Measurements from ENCODE around the gene RHEX. TPM values are rescaled to one million over a fixed set of nuclear protein-coding genes. Genes with fewer than 3 reads are reported as not detected.

RHEX gene
- polyA plus RNA-seq, 1 of the 3 experiments (the other 2 are of a cell fraction): not detected

DNA sequence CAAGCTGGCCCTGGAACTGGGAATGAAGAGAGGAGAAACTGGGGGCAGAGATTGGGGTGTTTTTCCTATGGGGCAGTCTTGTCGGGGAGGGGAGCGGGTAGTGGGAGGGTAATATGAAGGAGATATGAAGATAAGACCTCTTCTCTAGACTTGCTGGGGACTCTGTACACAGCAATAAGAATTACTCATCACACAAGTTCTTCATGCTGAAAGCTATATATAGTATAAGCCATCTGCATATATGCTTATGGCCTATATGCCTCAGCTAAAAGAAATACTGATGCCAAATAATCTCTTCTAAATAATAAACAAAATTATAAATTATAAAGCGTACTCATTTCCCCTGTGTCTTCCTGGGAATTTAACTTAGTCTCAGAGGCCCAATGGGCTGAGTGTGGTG is 7.9 kb downstream of the RHEX start (continued):
- TF ChIP-seq, protein P1, sequence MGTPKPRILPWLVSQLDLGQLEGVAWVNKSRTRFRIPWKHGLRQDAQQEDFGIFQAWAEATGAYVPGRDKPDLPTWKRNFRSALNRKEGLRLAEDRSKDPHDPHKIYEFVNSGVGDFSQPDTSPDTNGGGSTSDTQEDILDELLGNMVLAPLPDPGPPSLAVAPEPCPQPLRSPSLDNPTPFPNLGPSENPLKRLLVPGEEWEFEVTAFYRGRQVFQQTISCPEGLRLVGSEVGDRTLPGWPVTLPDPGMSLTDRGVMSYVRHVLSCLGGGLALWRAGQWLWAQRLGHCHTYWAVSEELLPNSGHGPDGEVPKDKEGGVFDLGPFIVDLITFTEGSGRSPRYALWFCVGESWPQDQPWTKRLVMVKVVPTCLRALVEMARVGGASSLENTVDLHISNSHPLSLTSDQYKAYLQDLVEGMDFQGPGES (IDR thresholded peaks at IDR 0.05; ENCODE audit: low read depth, low read length): no peak
- TF ChIP-seq TAF1 (IDR thresholded peaks at IDR 0.05; ENCODE audit: borderline replicate concordance, low read depth, low read length) (no peak), NFIC (IDR thresholded peaks at IDR 0.05; ENCODE audit: borderline replicate concordance) (no peak), RFX5 (IDR thresholded peaks at IDR 0.05; ENCODE audit: low read length) (no peak), SMC3 (IDR thresholded peaks at IDR 0.05; ENCODE audit: low read depth, low read length) (no peak)
- TF ChIP-seq, protein P2, sequence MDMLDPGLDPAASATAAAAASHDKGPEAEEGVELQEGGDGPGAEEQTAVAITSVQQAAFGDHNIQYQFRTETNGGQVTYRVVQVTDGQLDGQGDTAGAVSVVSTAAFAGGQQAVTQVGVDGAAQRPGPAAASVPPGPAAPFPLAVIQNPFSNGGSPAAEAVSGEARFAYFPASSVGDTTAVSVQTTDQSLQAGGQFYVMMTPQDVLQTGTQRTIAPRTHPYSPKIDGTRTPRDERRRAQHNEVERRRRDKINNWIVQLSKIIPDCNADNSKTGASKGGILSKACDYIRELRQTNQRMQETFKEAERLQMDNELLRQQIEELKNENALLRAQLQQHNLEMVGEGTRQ (IDR thresholded peaks at IDR 0.05; ENCODE audit: borderline replicate concordance, low read depth, low read length): no peak
- TF ChIP-seq, protein P3, sequence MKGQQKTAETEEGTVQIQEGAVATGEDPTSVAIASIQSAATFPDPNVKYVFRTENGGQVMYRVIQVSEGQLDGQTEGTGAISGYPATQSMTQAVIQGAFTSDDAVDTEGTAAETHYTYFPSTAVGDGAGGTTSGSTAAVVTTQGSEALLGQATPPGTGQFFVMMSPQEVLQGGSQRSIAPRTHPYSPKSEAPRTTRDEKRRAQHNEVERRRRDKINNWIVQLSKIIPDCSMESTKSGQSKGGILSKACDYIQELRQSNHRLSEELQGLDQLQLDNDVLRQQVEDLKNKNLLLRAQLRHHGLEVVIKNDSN (IDR thresholded peaks at IDR 0.05; ENCODE audit: borderline replicate concordance, low read depth): no peak
- TF ChIP-seq, protein P4, sequence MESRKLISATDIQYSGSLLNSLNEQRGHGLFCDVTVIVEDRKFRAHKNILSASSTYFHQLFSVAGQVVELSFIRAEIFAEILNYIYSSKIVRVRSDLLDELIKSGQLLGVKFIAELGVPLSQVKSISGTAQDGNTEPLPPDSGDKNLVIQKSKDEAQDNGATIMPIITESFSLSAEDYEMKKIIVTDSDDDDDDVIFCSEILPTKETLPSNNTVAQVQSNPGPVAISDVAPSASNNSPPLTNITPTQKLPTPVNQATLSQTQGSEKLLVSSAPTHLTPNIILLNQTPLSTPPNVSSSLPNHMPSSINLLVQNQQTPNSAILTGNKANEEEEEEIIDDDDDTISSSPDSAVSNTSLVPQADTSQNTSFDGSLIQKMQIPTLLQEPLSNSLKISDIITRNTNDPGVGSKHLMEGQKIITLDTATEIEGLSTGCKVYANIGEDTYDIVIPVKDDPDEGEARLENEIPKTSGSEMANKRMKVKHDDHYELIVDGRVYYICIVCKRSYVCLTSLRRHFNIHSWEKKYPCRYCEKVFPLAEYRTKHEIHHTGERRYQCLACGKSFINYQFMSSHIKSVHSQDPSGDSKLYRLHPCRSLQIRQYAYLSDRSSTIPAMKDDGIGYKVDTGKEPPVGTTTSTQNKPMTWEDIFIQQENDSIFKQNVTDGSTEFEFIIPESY (IDR thresholded peaks at IDR 0.05; ENCODE audit: borderline replicate concordance, low read depth): no peak

DNA sequence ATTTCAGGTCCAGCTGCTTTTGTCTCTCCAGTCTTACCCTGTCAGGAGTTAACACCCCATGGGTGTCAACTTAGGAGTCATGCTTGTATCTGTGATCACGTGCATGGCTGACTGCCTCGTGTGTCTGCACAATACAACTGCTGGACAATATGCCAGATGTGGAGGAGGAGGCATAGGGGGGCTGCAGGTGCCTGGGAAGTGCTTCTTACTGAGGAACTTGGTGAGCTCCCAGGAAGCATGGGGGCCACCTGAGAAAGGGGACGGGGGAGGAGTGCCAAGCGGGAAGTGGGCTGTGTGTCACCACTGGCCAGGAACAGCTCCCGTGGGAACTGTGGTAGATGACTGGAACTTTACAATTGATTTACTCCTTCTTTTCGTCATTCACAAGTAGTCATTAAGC is 9.5 kb downstream of the RHEX start:
- Histone ChIP-seq H3K4me1 (ENCODE audit: control insufficient read depth in 1 of 2, insufficient read depth in 2 of 2, low read depth in 1 of 2, low read length in 1 of 2) (no peaks in the 10 kb centered on the region; a peak in 1 of 4 replicates), H3K4me2 (no peak overlapping the region), H4K20me1 (ENCODE audit: insufficient read depth) (no peaks in the 10 kb centered on the region), H3K79me2 (ENCODE audit: insufficient read depth) (no peaks in the 10 kb centered on the region), H3K36me3 (replicated peaks in 1 of 2; ENCODE audit: control insufficient read depth in 1 of 2, insufficient read depth in 2 of 2, low read length in 1 of 2) (no peaks in the 10 kb centered on the region), H3K4me3 (ENCODE audit: low read depth in 2 of 2, low read length in 1 of 2) (no peak overlapping the region), H3K9ac (no peak overlapping the region), H2AFZ (ENCODE audit: low read depth) (no peak overlapping the region), H3K27me3 (ENCODE audit: insufficient read depth) (peaks cover under 1% of the 10 kb centered on the region; the same call in 1 of the 2 replicates), H3K9me2 (no peaks in the 10 kb centered on the region), H3F3A (replicated peaks; ENCODE audit: insufficient read depth) (no peaks in the 10 kb centered on the region), H3K27ac (ENCODE audit: low read depth in 2 of 2, low read length in 1 of 2) (no peak overlapping the region), H3K9me3 (no peaks in the 10 kb centered on the region; the same call in 1 of the 2 replicates)
- POLR2A ChIA-PET: no interaction called here
- CTCF ChIA-PET: interaction anchor here (0.8 to 0.9 kb wide), 2 partner anchors 31 to 44 kb away, joined by 3 to 4 read pairs; no protein-coding TSS in a partner anchor
- WGBS (ENCODE audit: low lambda C conversion rate): 63% methylated on average over 6 of the region's 6 CpGs
- no peak for DNase-seq
- TF ChIP-seq GABPA (IDR thresholded peaks at IDR 0.05; ENCODE audit: low read depth) (no peak), RXRA (IDR thresholded peaks at IDR 0.05; ENCODE audit: borderline replicate concordance, low read depth) (no peak), ELF1 (IDR thresholded peaks at IDR 0.05) (no peak), SMC3 (IDR thresholded peaks at IDR 0.05; ENCODE audit: low read depth, low read length) (no peak), CHD2 (IDR thresholded peaks at IDR 0.05; ENCODE audit: low read length, partially characterized antibody) (no peak), GATA2 (CRISPR knock-in tag; IDR thresholded peaks at IDR 0.05) (no peak), RFX5 (IDR thresholded peaks at IDR 0.05; ENCODE audit: low read length) (no peak), MXI1 (IDR thresholded peaks at IDR 0.05; ENCODE audit: low read depth, low read length) (no peak), FOXM1 (IDR thresholded peaks at IDR 0.05; ENCODE audit: low read depth) (no peak), JUND (IDR thresholded peaks at IDR 0.05) (no peak), NFIC (IDR thresholded peaks at IDR 0.05; ENCODE audit: borderline replicate concordance) (no peak), MEF2A (IDR thresholded peaks at IDR 0.05; ENCODE audit: borderline replicate concordance, low read depth) (no peak), NRF1 (IDR thresholded peaks at IDR 0.05; ENCODE audit: low read depth, low read length) (no peak)
- TF ChIP-seq, protein P5, sequence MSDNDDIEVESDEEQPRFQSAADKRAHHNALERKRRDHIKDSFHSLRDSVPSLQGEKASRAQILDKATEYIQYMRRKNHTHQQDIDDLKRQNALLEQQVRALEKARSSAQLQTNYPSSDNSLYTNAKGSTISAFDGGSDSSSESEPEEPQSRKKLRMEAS (IDR thresholded peaks at IDR 0.05; ENCODE audit: low read depth): no peak
- TF ChIP-seq, protein P3 (IDR thresholded peaks at IDR 0.05; ENCODE audit: borderline replicate concordance, low read depth): no peak
- TF ChIP-seq, protein P6, sequence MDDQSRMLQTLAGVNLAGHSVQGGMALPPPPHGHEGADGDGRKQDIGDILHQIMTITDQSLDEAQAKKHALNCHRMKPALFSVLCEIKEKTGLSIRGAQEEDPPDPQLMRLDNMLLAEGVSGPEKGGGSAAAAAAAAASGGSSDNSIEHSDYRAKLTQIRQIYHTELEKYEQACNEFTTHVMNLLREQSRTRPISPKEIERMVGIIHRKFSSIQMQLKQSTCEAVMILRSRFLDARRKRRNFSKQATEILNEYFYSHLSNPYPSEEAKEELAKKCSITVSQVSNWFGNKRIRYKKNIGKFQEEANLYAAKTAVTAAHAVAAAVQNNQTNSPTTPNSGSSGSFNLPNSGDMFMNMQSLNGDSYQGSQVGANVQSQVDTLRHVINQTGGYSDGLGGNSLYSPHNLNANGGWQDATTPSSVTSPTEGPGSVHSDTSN (IDR thresholded peaks at IDR 0.05): no peak
- TF ChIP-seq, protein P7, sequence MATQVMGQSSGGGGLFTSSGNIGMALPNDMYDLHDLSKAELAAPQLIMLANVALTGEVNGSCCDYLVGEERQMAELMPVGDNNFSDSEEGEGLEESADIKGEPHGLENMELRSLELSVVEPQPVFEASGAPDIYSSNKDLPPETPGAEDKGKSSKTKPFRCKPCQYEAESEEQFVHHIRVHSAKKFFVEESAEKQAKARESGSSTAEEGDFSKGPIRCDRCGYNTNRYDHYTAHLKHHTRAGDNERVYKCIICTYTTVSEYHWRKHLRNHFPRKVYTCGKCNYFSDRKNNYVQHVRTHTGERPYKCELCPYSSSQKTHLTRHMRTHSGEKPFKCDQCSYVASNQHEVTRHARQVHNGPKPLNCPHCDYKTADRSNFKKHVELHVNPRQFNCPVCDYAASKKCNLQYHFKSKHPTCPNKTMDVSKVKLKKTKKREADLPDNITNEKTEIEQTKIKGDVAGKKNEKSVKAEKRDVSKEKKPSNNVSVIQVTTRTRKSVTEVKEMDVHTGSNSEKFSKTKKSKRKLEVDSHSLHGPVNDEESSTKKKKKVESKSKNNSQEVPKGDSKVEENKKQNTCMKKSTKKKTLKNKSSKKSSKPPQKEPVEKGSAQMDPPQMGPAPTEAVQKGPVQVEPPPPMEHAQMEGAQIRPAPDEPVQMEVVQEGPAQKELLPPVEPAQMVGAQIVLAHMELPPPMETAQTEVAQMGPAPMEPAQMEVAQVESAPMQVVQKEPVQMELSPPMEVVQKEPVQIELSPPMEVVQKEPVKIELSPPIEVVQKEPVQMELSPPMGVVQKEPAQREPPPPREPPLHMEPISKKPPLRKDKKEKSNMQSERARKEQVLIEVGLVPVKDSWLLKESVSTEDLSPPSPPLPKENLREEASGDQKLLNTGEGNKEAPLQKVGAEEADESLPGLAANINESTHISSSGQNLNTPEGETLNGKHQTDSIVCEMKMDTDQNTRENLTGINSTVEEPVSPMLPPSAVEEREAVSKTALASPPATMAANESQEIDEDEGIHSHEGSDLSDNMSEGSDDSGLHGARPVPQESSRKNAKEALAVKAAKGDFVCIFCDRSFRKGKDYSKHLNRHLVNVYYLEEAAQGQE (IDR thresholded peaks at IDR 0.05; ENCODE audit: low read depth, low read length): no peak

Data from SK-N-SH (cell line).